GM18867 (cell line): ENCODE measurements around the gene SDHA.
"Not testable (repeated sequence)": the region's sequence is repeated elsewhere in the genome, so short reads cannot be mapped to it uniquely, and the experiment has no call there.

Source experiments
- ATAC-seq: cut with Tn5 transposase; IDR thresholded peaks from one replicate; pipeline ENCODE4 v1.9.1; 2021; ENCODE audit warnings: mild to moderate bottlenecking, moderate library complexity; ENCODE audit not compliant: unreplicated experiment

SDHA gene

GRCh38 chr5:251975-252374 is 33.9 kb downstream of the SDHA start:
- ATAC-seq: not testable (repeated sequence)

GRCh38 chr5:252546-252945 is 34.4 kb downstream of the SDHA start:
- ATAC-seq: no peak

- ATAC-seq: not testable (repeated sequence)
Measured at GRCh38 chr5:254322-254721, 36.2 kb downstream of the SDHA start.

GRCh38 chr5:255116-255515 is 37.0 kb downstream of the SDHA start:
- not testable (repeated sequence) for ATAC-seq

- ATAC-seq: not testable (repeated sequence)
Measured at GRCh38 chr5:256347-256746, 38.2 kb downstream of the SDHA start.

GRCh38 chr5:257148-257547 is 39.0 kb downstream of the SDHA start:
- ATAC-seq: no peak

GRCh38 chr5:263275-263974 is 45.3 kb downstream of the SDHA start:
- ATAC-seq: not testable (repeated sequence)

GRCh38 chr5:264338-264737 is 46.2 kb downstream of the SDHA start:
- no peak for ATAC-seq

- ATAC-seq: peak; percentile 21
Measured at GRCh38 chr5:266311-267026, 48.3 kb downstream of the SDHA start.

GRCh38 chr5:267716-268115 is 49.6 kb downstream of the SDHA start:
- no peak for ATAC-seq

- ATAC-seq: no peak
Measured at GRCh38 chr5:270340-270739, 52.2 kb downstream of the SDHA start.

- ATAC-seq: not testable (repeated sequence)
Measured at GRCh38 chr5:271828-272167, 53.7 kb downstream of the SDHA start.

GRCh38 chr5:273091-273490 is 55.0 kb downstream of the SDHA start:
- not testable (repeated sequence) for ATAC-seq

GRCh38 chr5:273491-273890 is 55.4 kb downstream of the SDHA start:
- ATAC-seq: not testable (repeated sequence)

- not testable (repeated sequence) for ATAC-seq
Measured at GRCh38 chr5:274346-274745, 56.2 kb downstream of the SDHA start.

- no peak for ATAC-seq
Measured at GRCh38 chr5:278646-279045, 60.5 kb downstream of the SDHA start.

- ATAC-seq: not testable (repeated sequence)
Measured at GRCh38 chr5:279051-279665, 61.0 kb downstream of the SDHA start.

GRCh38 chr5:285991-286557 is 68.0 kb downstream of the SDHA start:
- no peak for ATAC-seq

- ATAC-seq: not testable (repeated sequence)
Measured at GRCh38 chr5:290200-290599, 72.1 kb downstream of the SDHA start.

GRCh38 chr5:291345-291744 is 73.2 kb downstream of the SDHA start:
- ATAC-seq: not testable (repeated sequence)

- ATAC-seq: not testable (repeated sequence)
Measured at GRCh38 chr5:294788-295187, 76.7 kb downstream of the SDHA start.

- not testable (repeated sequence) for ATAC-seq
Measured at GRCh38 chr5:296207-296606, 78.1 kb downstream of the SDHA start.
